Fibroblast of lung (primary cell): ENCODE data around the gene DUSP15.

Source experiments
- EZH2 ChIP-seq: IDR thresholded peaks from 2 replicates; pipeline ENCODE4 v1.5.1; 2012; ENCODE audit warnings: low read length, control low read depth, mild to moderate bottlenecking; ENCODE audit errors: missing control alignments
- TF ChIP-seq, protein P1 (sequence below), 2 donors: IDR thresholded peaks in 1 of 2; conservative IDR thresholded peaks in 1 of 2; 1 replicate in 1 of 2; 2 replicates in 1 of 2; pipeline ENCODE4 v1.5.1; 2011 to 2012; ENCODE audit warnings: low read length in 2 of 2, control low read depth in 1 of 2, inconsistent platforms in 1 of 2, low read depth in 1 of 2, mild to moderate bottlenecking in 1 of 2

DNA sequence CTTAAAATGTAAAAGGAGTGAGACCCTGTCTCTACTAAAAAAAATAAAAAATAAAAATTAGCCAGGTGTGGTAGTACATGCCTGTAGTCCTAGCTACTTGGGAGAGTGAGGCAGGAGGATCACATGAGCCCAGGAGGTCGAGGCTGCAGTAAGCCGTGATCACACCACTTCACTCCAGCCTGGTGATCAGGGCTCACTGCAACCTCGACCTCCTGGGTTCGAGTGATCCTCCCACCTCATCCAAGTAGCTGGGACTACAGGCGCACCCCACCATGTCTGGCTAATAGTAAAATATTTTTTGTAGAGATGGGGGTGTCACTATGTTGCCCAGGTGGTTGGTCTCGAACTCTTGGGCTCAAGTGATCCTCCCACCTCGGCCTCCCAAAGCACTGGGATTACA lies 16.8 kb downstream of the DUSP15 start:
- TF ChIP-seq, protein P1, sequence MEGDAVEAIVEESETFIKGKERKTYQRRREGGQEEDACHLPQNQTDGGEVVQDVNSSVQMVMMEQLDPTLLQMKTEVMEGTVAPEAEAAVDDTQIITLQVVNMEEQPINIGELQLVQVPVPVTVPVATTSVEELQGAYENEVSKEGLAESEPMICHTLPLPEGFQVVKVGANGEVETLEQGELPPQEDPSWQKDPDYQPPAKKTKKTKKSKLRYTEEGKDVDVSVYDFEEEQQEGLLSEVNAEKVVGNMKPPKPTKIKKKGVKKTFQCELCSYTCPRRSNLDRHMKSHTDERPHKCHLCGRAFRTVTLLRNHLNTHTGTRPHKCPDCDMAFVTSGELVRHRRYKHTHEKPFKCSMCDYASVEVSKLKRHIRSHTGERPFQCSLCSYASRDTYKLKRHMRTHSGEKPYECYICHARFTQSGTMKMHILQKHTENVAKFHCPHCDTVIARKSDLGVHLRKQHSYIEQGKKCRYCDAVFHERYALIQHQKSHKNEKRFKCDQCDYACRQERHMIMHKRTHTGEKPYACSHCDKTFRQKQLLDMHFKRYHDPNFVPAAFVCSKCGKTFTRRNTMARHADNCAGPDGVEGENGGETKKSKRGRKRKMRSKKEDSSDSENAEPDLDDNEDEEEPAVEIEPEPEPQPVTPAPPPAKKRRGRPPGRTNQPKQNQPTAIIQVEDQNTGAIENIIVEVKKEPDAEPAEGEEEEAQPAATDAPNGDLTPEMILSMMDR (conservative IDR thresholded peaks at IDR 0.05 in 1 of 2, IDR thresholded peaks at IDR 0.05 in 1 of 2; ENCODE audit: low read depth in 1 of 2, low read length in 2 of 2) = no peak
- TF ChIP-seq EZH2 = no peak
